Measurements from ENCODE around the gene RECQL5.

DNA sequence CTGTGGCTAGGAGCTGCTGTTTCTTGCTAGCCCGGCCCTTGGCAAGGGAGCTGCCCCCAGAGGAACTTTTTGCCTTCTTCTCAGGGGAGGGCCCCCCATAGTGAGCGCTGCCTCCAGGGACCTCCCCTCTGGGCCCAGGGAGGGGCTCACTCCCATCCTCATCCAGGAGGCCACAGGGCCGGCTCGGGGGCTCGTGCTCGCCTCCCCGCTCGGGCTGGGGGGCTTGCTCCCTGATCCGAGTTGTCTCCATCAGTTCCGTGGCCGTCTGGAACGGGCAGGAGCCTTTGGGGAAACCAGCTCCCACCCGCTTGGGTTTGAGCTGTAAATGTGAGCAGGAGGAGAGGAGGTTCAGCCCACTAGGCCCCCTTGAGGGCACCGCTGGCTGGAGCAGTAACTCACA lies 37.8 kb downstream of the RECQL5 start:
- TF ChIP-seq, protein P1, sequence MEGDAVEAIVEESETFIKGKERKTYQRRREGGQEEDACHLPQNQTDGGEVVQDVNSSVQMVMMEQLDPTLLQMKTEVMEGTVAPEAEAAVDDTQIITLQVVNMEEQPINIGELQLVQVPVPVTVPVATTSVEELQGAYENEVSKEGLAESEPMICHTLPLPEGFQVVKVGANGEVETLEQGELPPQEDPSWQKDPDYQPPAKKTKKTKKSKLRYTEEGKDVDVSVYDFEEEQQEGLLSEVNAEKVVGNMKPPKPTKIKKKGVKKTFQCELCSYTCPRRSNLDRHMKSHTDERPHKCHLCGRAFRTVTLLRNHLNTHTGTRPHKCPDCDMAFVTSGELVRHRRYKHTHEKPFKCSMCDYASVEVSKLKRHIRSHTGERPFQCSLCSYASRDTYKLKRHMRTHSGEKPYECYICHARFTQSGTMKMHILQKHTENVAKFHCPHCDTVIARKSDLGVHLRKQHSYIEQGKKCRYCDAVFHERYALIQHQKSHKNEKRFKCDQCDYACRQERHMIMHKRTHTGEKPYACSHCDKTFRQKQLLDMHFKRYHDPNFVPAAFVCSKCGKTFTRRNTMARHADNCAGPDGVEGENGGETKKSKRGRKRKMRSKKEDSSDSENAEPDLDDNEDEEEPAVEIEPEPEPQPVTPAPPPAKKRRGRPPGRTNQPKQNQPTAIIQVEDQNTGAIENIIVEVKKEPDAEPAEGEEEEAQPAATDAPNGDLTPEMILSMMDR (IDR thresholded peaks at IDR 0.05; ENCODE audit: poor library complexity, severe bottlenecking): no peak
- TF ChIP-seq EZH2 (IDR thresholded peaks at IDR 0.05; ENCODE audit: borderline replicate concordance, insufficient read depth, low read length, poor library complexity, severe bottlenecking) (no peak), EP300 (conservative IDR thresholded peaks at IDR 0.05; ENCODE audit: poor library complexity, severe bottlenecking) (no peak), SMC3 (conservative IDR thresholded peaks at IDR 0.05; ENCODE audit: poor library complexity) (no peak), POLR2AphosphoS5 (IDR thresholded peaks at IDR 0.05) (no peak), TAF1 (IDR thresholded peaks at IDR 0.05; ENCODE audit: low read depth) (no peak), RAD21 (conservative IDR thresholded peaks at IDR 0.05) (no peak)
- TF ChIP-seq, protein P2, sequence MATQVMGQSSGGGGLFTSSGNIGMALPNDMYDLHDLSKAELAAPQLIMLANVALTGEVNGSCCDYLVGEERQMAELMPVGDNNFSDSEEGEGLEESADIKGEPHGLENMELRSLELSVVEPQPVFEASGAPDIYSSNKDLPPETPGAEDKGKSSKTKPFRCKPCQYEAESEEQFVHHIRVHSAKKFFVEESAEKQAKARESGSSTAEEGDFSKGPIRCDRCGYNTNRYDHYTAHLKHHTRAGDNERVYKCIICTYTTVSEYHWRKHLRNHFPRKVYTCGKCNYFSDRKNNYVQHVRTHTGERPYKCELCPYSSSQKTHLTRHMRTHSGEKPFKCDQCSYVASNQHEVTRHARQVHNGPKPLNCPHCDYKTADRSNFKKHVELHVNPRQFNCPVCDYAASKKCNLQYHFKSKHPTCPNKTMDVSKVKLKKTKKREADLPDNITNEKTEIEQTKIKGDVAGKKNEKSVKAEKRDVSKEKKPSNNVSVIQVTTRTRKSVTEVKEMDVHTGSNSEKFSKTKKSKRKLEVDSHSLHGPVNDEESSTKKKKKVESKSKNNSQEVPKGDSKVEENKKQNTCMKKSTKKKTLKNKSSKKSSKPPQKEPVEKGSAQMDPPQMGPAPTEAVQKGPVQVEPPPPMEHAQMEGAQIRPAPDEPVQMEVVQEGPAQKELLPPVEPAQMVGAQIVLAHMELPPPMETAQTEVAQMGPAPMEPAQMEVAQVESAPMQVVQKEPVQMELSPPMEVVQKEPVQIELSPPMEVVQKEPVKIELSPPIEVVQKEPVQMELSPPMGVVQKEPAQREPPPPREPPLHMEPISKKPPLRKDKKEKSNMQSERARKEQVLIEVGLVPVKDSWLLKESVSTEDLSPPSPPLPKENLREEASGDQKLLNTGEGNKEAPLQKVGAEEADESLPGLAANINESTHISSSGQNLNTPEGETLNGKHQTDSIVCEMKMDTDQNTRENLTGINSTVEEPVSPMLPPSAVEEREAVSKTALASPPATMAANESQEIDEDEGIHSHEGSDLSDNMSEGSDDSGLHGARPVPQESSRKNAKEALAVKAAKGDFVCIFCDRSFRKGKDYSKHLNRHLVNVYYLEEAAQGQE (IDR thresholded peaks at IDR 0.05; ENCODE audit: borderline replicate concordance): no peak

All from neural cell (in vitro differentiated cells).